ENCODE results near the gene SLC25A51. TPM values are rescaled to one million over a fixed set of nuclear protein-coding genes. Genes with fewer than 3 reads are reported as not detected.

SLC25A51 gene
- total RNA-seq, 1 donor: 103 TPM

DNA sequence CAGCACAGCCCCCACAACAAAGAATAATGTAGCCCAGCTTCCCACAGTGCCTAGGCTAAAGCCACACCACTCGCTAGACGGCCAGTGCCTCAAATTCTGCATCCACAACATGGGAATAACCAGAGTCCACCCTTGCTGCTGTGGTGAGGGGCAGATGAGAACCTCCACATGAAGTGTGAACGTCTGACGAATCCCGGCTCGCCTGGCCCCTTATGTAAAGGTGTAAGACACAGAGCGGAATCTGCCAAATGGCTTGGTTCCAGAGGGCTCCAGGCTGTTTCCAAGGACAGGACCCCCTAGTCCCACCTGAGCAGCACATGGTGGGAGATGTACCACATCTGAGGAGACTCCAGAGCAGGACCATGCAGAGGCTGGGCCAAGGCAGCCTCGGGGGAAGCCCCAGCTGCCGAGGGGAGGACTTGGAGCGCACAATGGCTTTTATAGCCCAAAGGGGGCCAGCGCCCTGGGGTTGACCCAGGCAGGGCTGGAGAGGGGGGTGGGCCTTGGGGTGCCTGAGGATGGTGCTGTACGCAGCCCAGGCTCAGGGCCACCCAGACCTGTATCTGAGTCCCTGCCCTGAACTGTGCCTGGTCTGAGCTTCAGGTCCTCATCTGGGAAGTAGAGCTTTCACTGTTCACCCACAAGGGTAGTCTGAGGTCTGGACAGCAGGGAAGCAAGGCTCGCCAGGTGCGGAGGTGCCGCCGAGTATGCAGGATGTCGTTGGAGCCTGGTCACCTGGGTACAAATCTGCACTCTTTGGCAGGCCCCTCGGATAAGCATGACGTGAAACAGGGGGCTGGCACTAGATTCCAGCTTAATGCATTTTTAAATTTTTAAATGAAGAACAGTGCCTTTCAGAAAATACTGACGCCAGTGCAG is 24.9 kb upstream of the SLC25A51 start:
- H3K4me3 ChIP-seq (ENCODE audit: low read depth, low read length): no peak overlapping the region
- TF ChIP-seq, protein P1, sequence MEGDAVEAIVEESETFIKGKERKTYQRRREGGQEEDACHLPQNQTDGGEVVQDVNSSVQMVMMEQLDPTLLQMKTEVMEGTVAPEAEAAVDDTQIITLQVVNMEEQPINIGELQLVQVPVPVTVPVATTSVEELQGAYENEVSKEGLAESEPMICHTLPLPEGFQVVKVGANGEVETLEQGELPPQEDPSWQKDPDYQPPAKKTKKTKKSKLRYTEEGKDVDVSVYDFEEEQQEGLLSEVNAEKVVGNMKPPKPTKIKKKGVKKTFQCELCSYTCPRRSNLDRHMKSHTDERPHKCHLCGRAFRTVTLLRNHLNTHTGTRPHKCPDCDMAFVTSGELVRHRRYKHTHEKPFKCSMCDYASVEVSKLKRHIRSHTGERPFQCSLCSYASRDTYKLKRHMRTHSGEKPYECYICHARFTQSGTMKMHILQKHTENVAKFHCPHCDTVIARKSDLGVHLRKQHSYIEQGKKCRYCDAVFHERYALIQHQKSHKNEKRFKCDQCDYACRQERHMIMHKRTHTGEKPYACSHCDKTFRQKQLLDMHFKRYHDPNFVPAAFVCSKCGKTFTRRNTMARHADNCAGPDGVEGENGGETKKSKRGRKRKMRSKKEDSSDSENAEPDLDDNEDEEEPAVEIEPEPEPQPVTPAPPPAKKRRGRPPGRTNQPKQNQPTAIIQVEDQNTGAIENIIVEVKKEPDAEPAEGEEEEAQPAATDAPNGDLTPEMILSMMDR (IDR thresholded peaks at IDR 0.05; ENCODE audit: insufficient read depth, low read depth, low read length): no peak
- no peak for DNase-seq (ENCODE audit: low read depth)

DNA sequence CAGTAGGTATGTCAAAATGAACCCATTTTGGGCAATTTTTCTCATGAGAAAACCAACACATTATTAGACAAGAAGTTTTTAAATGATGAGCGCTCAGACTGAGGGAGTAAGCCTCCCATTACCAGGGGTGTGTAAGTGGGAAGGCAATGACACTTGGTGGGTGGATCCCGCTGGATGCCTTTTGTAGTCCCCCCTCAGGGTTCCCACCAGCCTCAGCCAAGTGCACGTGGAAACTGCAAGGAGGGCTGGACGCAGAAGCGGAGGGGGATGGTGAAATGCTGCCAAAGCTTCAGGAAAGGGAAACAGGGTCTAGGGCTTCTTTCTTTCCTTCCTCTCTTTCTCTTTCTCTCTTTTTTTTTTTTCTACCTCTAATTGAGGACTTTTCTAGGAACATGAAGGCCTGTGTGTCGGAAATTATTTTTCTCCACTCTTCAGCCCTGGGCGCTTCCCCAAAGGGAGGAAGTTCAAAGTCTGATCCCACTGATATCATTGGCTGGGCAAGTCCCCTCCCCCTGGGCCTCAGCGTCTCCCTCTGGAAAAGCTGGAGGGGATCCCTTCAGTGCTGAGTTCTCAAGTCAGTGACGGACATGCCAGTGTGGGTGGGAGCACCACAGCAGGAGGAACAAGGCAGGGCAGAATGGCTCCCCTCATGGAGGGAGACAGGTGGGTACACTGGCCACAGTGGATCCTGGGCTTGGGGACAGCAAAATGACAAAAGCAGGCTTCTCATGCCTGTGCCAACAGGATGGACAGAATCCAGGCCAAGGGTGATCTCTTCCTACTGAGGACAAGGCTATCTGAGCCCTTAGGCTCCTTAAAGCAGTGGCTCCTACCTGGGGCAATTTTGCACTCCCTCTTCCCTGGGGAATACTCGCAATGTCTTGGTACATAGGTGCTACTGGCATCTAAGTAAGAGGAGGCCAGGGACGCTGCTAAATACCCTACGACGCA is 23.9 kb upstream of the SLC25A51 start:
- no peak for DNase-seq (ENCODE audit: low read depth)
- TF ChIP-seq, protein P1 (IDR thresholded peaks at IDR 0.05; ENCODE audit: insufficient read depth, low read depth, low read length): no peak
- no peak overlapping the region for H3K4me3 ChIP-seq (ENCODE audit: low read depth, low read length)

DNA sequence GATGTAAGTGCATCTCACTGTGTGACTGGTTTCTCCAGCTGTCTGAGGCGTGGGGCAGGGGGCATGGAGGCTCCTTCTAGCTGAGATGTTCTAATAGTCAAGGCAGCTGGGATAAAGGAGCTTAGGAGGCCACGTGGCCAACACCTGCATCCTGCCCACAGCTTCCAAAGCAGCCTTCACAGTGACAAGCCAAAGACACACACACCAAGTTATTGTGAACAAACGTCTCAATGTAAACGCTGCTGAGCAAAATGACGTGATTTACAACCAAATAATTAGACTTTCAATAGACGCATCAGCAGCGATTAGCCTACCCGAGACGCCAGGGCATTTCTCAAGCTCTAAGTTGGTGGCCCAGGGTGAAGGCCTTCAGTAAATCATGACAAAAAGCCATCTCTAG is 23.2 kb upstream of the SLC25A51 start:
- TF ChIP-seq, protein P1 (IDR thresholded peaks at IDR 0.05; ENCODE audit: insufficient read depth, low read depth, low read length): no peak
- no peak overlapping the region for H3K4me3 ChIP-seq (ENCODE audit: low read depth, low read length)
- DNase-seq (ENCODE audit: low read depth): no peak

DNA sequence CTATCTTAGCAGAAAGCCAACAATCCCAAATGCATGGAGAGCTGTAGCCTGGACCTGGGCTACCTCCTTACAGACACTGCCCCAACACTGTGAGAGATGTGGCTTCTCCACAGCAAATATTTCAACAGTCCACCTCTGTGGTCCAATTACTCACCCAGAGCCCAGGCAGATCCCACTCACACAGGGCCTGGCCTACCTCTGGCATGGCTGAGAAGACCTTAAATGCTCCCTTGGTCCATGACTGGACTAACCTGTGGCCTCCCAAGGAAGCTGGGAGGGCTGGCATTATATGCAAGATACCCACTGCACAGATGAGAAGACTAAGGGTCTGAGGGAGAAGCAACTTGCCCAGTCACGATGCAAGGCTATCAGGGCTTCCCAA is 22.8 kb upstream of the SLC25A51 start:
- DNase-seq (ENCODE audit: low read depth): no peak
- no peak overlapping the region for H3K4me3 ChIP-seq (ENCODE audit: low read depth, low read length)
- TF ChIP-seq, protein P1 (IDR thresholded peaks at IDR 0.05; ENCODE audit: insufficient read depth, low read depth, low read length): no peak

DNA sequence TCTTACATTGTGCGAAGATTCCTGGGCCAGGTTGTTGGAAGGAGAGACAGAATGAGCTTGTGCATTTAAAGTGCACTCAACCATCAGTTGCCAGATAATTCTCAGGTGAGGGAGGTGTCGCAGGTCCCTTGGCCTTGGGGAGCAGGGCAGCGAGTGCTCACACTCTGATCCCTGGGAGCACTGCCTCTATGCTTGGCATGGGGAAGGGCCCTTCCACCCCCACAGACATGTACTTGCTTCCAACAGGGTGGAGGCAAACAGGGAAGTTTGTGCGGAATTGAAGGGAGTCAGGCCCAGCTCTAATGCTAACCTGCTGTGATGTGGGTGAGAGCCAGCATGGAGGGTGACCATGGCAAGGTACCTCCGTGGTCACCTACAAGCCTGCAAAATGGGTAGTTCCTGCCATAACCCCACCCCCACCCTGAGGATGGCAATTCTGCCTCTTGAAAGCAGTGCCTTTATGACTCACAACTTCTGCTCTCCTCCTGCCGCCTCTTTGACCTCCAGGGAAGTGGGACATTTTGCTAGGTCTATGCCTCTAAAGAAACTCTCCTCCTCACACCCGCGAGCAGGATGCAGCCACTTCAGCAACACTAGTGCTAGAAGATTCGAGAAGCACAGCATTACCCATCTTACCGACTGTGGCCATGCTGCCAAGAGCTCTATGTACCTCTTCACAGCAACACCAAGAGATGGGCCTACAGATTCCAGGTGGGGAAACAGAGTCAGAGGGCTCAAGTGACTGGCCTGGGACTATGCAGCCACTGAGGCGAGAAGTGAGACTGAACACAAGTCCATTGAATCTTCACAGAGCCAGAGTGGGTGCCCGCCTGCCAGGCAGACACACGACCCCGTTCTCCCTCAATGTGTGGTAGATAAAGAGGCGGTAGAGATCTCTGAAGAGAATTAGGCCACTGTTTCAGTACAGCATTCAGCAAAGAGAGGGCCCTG is 22.1 kb upstream of the SLC25A51 start:
- DNase-seq (ENCODE audit: low read depth): peak; percentile 28
- no peak overlapping the region for H3K4me3 ChIP-seq (ENCODE audit: low read depth, low read length)
- TF ChIP-seq, protein P1 (IDR thresholded peaks at IDR 0.05; ENCODE audit: insufficient read depth, low read depth, low read length): no peak

DNA sequence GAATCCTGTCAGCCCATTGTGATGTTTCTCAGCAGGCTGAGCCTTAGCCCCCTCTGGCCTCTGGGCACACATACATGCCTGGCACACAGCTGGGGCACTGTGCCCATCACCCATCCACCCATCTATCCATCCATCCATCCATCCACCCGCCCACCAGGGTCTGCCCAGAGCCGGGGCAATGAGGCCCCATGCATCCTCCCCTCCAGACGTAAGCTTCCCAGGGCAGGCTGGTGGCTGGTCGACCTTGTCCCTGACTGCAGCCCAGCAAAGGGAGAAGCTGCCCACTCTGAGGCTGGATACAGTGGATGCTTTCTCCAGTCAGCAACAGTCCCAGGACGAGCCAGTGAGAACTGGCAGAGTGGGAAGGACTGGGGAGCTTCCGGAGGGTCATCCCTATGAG is 21.1 kb upstream of the SLC25A51 start:
- DNase-seq (ENCODE audit: low read depth): no peak
- TF ChIP-seq, protein P1 (IDR thresholded peaks at IDR 0.05; ENCODE audit: insufficient read depth, low read depth, low read length): no peak
- no peak overlapping the region for H3K4me3 ChIP-seq (ENCODE audit: low read depth, low read length)

Measured in fibroblast of villous mesenchyme (primary cell).